K562 (cell line): ENCODE results near the gene ODR4. TPM values are rescaled to one million over a fixed set of nuclear protein-coding genes. Genes with fewer than 3 reads are reported as not detected.

Experiments
- ATAC-seq: fragments of 200-7000 bp; cut with Tn5 transposase; 3 replicates; pipeline ENCODE4 v1.9.1; 2020; ENCODE audit warnings: moderate library complexity
- BruUV-seq: library from RNA; stranded (reverse); fragments of 400-500 nt; replicated peaks from 2 replicates; lab custom pipeline; 2021; lab: Mats Ljungman, UMichigan
- CTCF ChIA-PET: fragments of 300-600 bp; formaldehyde crosslinking; extraction: SDS; loops from one replicate; lab custom pipeline; 2021; ENCODE audit warnings: low intra/inter-chr PET ratio; lab: Yijun Ruan, JAX
- POLR2A ChIA-PET: fragments of 300-600, 350-650 bp; sonication (Branson Sonifier 250); formaldehyde crosslinking; extraction: SDS; loops from one replicate; lab custom pipeline; 2021; ENCODE audit warnings: antibody characterized with exemption, inconsistent platforms; lab: Yijun Ruan, JAX
- DNase-seq, 4 experiments: peaks; one replicate each; pipeline versions ENCODE4 v3.0.0 to v3.0.0-alpha.2; 2011 to 2018; ENCODE audit warnings: low spot score in 3 of 4, mixed read lengths in 3 of 4; ENCODE audit errors: extremely low read depth in 1 of 4
- FAIRE-seq: peaks from 2 replicates; lab custom pipeline; 2011; peaks lifted over from hg19 to GRCh38; lab: Jason Lieb, UNC
- H2AFZ ChIP-seq: 2 replicates; pipeline ENCODE4 v1.6.0; 2011; ENCODE audit warnings: low read depth, low read length, control low read depth, inconsistent platforms
- H3K27ac ChIP-seq: fragments of 200-600 bp; 3 replicates; pipeline ENCODE4 v1.8.0; 2011; ENCODE audit warnings: low read depth, mild to moderate bottlenecking, control low read depth, inconsistent platforms, low read length, moderate library complexity, mixed read lengths; ENCODE audit errors: extremely low read depth
- H3K27me3 ChIP-seq, 2 experiments: fragments of 300-600 bp in 1 of 2; 2 replicates in 1 of 2; 3 replicates in 1 of 2; pipeline versions ENCODE4 v1.6.0 to v1.8.0; 2011; ENCODE audit warnings: inconsistent platforms in 2 of 2, low read length in 2 of 2, mild to moderate bottlenecking in 1 of 2, mixed read lengths in 1 of 2, moderate library complexity in 1 of 2; ENCODE audit not compliant: control insufficient read depth in 2 of 2, insufficient read depth in 2 of 2
- H3K36me3 ChIP-seq: fragments of 300-600 bp; 3 replicates; pipeline ENCODE4 v1.8.0; 2011; ENCODE audit warnings: mild to moderate bottlenecking, low read length, inconsistent platforms; ENCODE audit not compliant: control insufficient read depth, insufficient read depth
- H3K4me1 ChIP-seq, 2 experiments: fragments of 200-600 bp in 1 of 2; replicated peaks in 1 of 2; 2 replicates in 1 of 2; 3 replicates in 1 of 2; pipeline versions ENCODE4 v1.5.1 to v1.8.0; 2011; ENCODE audit warnings: inconsistent platforms in 2 of 2, low read length in 2 of 2, mild to moderate bottlenecking in 1 of 2, mixed read lengths in 1 of 2, moderate library complexity in 1 of 2; ENCODE audit not compliant: control insufficient read depth in 2 of 2, insufficient read depth in 2 of 2
- H3K4me2 ChIP-seq: 2 replicates; pipeline ENCODE4 v1.6.1; 2011; ENCODE audit warnings: low read length, control low read depth, inconsistent platforms, mixed read lengths; ENCODE audit not compliant: insufficient read depth
- H3K4me3 ChIP-seq: fragments of 200-600 bp; sonication (generic), shearing (Covaris generic); 2 replicates; pipeline ENCODE4 v1.5.1; 2016; ENCODE audit warnings: control low read depth, inconsistent platforms
- H3K79me2 ChIP-seq: fragments of 200-600 bp; 3 replicates; pipeline ENCODE4 v1.8.0; 2011; ENCODE audit warnings: low read length, inconsistent platforms; ENCODE audit not compliant: control insufficient read depth, insufficient read depth
- H3K9ac ChIP-seq, 2 experiments: 2 replicates each; pipeline versions ENCODE4 v1.6.0 to v1.6.1; 2011; ENCODE audit warnings: low read depth in 2 of 2, low read length in 2 of 2, control low read depth in 1 of 2, inconsistent platforms in 1 of 2, mild to moderate bottlenecking in 1 of 2, mixed read lengths in 1 of 2; ENCODE audit not compliant: insufficient read depth in 1 of 2
- H3K9me1 ChIP-seq: one replicate; pipeline ENCODE4 v1.6.0; 2011; ENCODE audit warnings: inconsistent platforms, mild to moderate bottlenecking, low read length, moderate library complexity; ENCODE audit not compliant: control insufficient read depth, insufficient read depth
- H3K9me3 ChIP-seq: replicated peaks from 2 replicates; pipeline ENCODE4 v1.5.1; 2011; ENCODE audit warnings: low read depth, low read length, inconsistent platforms; ENCODE audit not compliant: control insufficient read depth, insufficient read depth
- H4K20me1 ChIP-seq: replicated peaks from 2 replicates; pipeline ENCODE4 v1.6.1; 2011; ENCODE audit warnings: low read length, inconsistent platforms, mixed read lengths; ENCODE audit not compliant: control insufficient read depth, insufficient read depth
- CHD4 ChIP-seq: fragments of 200-600 bp; sonication (generic); IDR thresholded peaks from 3 replicates; pipeline ENCODE4 v1.6.1; 2012; ENCODE audit warnings: low read depth, mild to moderate bottlenecking, mixed read lengths, low read length, inconsistent platforms; ENCODE audit not compliant: insufficient read depth, insufficient replicate concordance, poor library complexity, severe bottlenecking
- CTCF ChIP-seq, 3 experiments: IDR thresholded peaks in 2 of 3; conservative IDR thresholded peaks in 1 of 3; 2 replicates each; pipeline ENCODE4 v1.5.1; 2011 to 2012; ENCODE audit warnings: low read length in 3 of 3, mild to moderate bottlenecking in 3 of 3, control low read depth in 2 of 3, improper control_type of control experiment in 1 of 3, inconsistent platforms in 1 of 3, low read depth in 1 of 3, mixed read lengths in 1 of 3, moderate library complexity in 1 of 3; ENCODE audit not compliant: insufficient read depth in 2 of 3
- ZNF24 ChIP-seq: fragments of 450-650 bp; IDR thresholded peaks from 2 replicates; pipeline ENCODE4 v1.6.1; 2016
- ZZZ3 ChIP-seq: fragments of 450-650 bp; IDR thresholded peaks from 2 replicates; pipeline ENCODE4 v1.6.1; 2016; ENCODE audit warnings: antibody characterized with exemption, mild to moderate bottlenecking, moderate library complexity
- WGBS: fragments of 100-300 bp; shearing (Covaris generic); methylation state at CpG from one replicate; pipeline ENCODE4 v1.1.6; 2016; ENCODE audit warnings: low coverage, mixed read lengths; ENCODE audit not compliant: insufficient coverage; ENCODE audit errors: missing lambda C conversion rate; 5-methylcytosine and 5-hydroxymethylcytosine counted together
- in situ Hi-C: fragments of 300-500 bp; cut with MboI; formaldehyde crosslinking; loops from 4 replicates; pipeline ENCODE4 v1.15.0; 2018; ENCODE audit warnings: inconsistent platforms, mixed read lengths
- intact Hi-C: fragments of 100-400 bp; cut with micrococcal nuclease; formaldehyde crosslinking; loops from 2 replicates; pipeline ENCODE4 v1.14.2; 2022
- polyA plus RNA-seq, 8 experiments: library from polyadenylated mRNA; depleted of rRNA in 4 of 8; stranded (reverse) in 5 of 8; unstranded in 3 of 8; fragments of >200 nt; fragmentation: Nextera tagmentation in 2 of 8; fragmentation: Illumina TruSeq in 1 of 8; extraction: Ambion mirVana in 2 of 8; extraction: Trizol in 1 of 8; gene quantifications; 2 replicates each; pipeline versions ENCODE4 v1.2.1 to v1.2.3, GENCODE V29; 2011 to 2014; ENCODE audit warnings: inconsistent platforms in 1 of 8, missing spikeins in 1 of 8
- total RNA-seq, 7 experiments: library from RNA; depleted of rRNA in 6 of 7; stranded (reverse); fragments of >200 nt in 6 of 7; fragmentation: Illumina TruSeq in 2 of 7; extraction: Trizol in 2 of 7; gene quantifications; 2 replicates each; pipeline versions ENCODE4 v1.2.1 to v1.2.3, GENCODE V29; 2011 to 2021; ENCODE audit warnings: low replicate concordance in 1 of 7

The ODR4 gene
- total and polyA plus RNA-seq, 9 of the 15 experiments (the other 6 are each of a cell fraction or from before 2014, with no cell fraction given): 23.1 to 63.9 (median 44.1) TPM

DNA sequence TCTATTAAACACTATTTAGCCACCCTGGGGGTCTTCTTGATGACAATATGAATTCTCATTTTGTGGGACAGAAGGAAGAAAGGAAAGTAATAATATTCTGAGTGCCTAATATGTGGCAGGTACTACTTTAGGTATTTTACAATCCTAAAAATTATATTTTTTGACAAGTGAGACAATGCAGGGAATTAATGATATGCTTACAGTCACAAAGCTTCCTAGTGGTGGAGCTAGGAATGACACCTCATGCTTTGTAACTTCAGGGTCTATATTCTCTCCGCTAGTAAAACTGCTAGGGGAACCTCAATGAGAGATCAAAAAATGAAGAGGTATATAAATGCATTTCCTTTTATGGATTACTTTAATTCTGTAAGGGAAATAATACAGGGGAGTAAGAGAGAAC, 44.9 kb upstream of the ODR4 start:
- Histone ChIP-seq H3K27ac (no peak overlapping the region), H3K4me3 (no peak overlapping the region), H3K9me3 (no peaks in the 10 kb centered on the region), H2AFZ (no peak overlapping the region), H3K79me2 (no peaks in the 10 kb centered on the region), H3K27me3 (no peaks in the 10 kb centered on the region), H4K20me1 (no peaks in the 10 kb centered on the region), H3K9ac (no peak overlapping the region), H3K4me1 (no peaks in the 10 kb centered on the region), H3K36me3 (peaks cover 95% of the 10 kb centered on the region), H3K9me1 (no peaks in the 10 kb centered on the region), H3K4me2 (no peak overlapping the region)
- no TSS peak for BruUV-seq
- WGBS: 97% methylated on average over 1 of the region's 1 CpG
- CTCF ChIA-PET: no interaction called here
- in situ Hi-C loops: no loop called here
- TF ChIP-seq CTCF (IDR thresholded peaks at IDR 0.05 in 2 of 3, conservative IDR thresholded peaks at IDR 0.05 in 1 of 3; ENCODE audit: insufficient read depth in 2 of 3, low read depth in 1 of 3, low read length in 3 of 3) (peak in 2 of 3 experiments; percentile 32 to 52; a peak in 5 of 6 replicates), ZZZ3 (peak; percentile 72; the same call in 1 of the 2 replicates), ZNF24 (peak; percentile 94), CHD4 (no peak)
- DNase-seq (peak in 2 of 4 experiments; percentile 23 to 28), FAIRE-seq (no peak), ATAC-seq (peak; percentile 77)
- intact Hi-C loops: no loop called here
- POLR2A ChIA-PET: interaction anchor here (0.5 to 3.4 kb wide), 7 partner anchors 8 to 44 kb away, joined by 3 to 17 read pairs (median 4); partner anchors contain the start of gene TPR
